Activated CD4-positive, CD25-positive, alpha-beta regulatory T cell treated with anti-CD3 and anti-CD28 coated beads, Interleukin-2, amount 50 U/mL, for 24 hours (primary cell): ENCODE data around the gene MYL12A.

ENCODE experiments used
- ATAC-seq, 2 donors: fragments of 150-1000 bp; cut with Tn5 transposase; one replicate each; pipeline ENCODE4 v1.10.0; 2021; ENCODE audit warnings: mild to moderate bottlenecking in 1 of 2, moderate library complexity in 1 of 2

Gene MYL12A

GRCh38 chr18:3225588-3225987, 22.0 kb upstream of the MYL12A start:
- no peak for ATAC-seq

GRCh38 chr18:3226048-3226447, 21.6 kb upstream of the MYL12A start:
- no peak for ATAC-seq

DNA sequence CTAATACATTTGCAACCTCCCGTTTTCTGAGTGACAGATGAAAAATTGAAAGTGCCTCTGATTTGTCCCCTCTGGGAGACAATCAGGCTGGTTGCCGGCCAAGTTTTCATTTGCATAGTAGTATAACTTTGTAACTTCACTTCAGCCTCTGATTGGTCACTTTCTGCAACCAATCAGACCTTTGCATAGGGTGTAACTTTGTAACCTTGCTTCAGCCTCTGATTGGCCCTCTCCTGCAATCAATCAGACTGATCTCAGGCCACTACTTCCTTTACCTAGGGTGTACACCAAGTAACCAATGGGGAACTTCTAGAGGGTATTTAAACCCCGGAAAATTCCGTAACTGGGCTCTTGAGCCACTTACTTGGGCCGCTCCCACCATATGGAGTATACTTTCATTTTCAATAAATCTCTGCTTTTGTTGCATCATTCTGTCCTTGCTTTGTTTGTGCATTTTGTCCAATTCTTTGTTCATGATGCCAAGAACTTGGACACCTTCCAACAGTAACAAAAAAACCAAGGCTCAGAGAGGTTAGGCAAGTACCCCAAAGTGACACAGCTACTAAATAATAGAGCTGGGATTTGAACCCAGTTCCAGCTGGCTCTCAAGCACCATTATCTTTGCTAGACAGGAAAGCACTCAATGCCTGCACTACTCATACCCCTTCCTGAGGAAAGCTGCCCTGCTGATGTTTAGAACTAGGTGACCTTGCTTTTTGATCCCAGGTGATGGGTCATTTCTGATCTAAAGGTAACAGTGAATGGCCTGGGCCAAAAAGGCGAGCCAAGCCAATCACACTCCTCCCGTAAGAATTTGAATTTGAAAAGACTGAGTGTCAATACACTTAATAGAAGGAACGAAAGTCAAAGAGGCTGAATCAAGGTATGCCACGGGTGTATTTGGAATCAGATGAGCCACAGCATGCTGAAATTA, 16.9 kb upstream of the MYL12A start:
- no peak for ATAC-seq

GRCh38 chr18:3233004-3233403, 14.6 kb upstream of the MYL12A start:
- no peak for ATAC-seq

GRCh38 chr18:3233433-3234168, 14.0 kb upstream of the MYL12A start:
- no peak for ATAC-seq

DNA sequence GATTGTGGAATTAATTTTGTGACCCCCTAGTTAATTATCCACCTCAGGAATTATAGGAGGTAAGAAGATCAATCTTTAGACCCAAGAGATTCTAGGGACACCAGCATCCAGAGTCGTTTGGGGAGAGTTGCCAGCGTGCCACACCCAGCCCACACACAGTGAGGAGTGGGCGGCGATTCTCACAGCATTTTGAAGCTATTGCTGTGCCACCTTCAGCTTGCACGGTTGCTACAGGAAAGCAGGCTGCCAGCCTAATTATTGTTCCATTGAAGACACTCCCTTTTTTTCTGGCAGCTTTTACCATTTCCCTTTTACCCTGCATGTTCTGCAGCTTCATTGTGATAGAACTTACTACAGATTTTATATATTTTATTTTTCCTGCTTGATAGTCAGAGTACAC, 13.1 kb upstream of the MYL12A start:
- ATAC-seq, result no peak

GRCh38 chr18:3235846-3236245, 11.8 kb upstream of the MYL12A start:
- no peak for ATAC-seq

DNA sequence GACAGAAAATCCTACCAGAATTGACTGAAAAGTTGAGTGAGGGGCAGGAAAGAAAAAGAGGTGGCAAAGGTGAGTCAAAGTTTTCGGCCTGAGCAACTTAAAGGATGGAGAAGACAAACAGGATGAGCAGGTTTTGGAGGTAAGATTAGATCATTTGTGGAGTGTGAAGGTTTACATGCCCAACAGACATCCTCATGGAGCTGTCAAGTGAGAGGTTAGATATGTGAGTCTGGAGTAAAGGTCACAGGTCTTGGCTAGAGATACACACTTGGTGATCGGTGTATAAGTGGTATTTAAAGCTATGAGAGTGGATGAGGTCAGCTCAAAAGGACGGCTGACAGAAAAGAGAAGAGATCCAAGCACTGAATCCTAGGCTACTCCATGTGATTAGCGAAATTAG, 11.1 kb upstream of the MYL12A start:
- ATAC-seq, result no peak

DNA sequence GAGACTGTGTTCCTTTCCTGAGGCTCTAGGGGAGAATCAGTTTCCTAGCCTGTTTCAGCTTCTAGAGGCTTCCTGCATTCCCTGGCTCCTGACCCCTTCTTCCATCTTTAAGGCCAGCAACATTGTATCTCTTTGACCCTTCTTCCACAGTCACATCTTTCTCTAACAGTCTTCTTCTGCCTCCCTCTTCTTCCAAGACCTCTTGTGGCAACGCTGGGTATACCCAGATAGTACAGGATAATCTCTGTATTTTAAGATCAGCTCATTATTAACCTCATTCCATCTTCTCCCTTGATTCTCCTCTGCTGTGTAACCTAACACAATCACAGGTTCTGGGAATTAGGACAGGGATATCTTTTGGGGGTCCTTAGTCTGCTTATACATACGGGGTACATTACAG, 8.9 kb upstream of the MYL12A start:
- no peak for ATAC-seq

DNA sequence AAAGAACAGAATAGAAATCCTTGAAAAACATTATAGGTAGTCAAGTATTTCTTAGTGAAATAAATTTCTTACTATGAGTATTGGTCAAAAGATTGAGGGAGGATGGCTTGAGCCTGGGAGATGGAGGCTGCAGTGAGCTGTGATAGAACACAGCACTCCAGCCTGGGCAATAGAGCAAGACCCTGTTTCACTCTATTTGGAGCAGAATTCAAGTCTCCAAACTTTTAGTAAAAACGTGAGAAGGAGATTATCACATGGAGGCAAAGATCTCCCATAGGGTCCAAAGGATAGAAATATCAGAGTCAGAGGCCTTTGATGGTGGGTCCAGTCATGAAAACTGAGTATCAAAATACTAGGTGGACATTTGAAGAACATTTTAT, 2.4 kb upstream of the MYL12A start:
- no peak for ATAC-seq

GRCh38 chr18:3245853-3246634, 1.6 kb upstream of the MYL12A start:
- peak; percentile 50 to 62 for ATAC-seq

- no peak for ATAC-seq
These were observed 864 bp upstream of the MYL12A start for GRCh38 chr18:3246635-3247239.

- ATAC-seq, result no peak
These were observed 559 bp downstream of the MYL12A start for GRCh38 chr18:3248062-3248657.

GRCh38 chr18:3248658-3249359, 1.2 kb downstream of the MYL12A start:
- ATAC-seq, result no peak

- ATAC-seq, result peak; percentile 10 to 14
These were observed 2.9 kb downstream of the MYL12A start for GRCh38 chr18:3250237-3251107.

DNA sequence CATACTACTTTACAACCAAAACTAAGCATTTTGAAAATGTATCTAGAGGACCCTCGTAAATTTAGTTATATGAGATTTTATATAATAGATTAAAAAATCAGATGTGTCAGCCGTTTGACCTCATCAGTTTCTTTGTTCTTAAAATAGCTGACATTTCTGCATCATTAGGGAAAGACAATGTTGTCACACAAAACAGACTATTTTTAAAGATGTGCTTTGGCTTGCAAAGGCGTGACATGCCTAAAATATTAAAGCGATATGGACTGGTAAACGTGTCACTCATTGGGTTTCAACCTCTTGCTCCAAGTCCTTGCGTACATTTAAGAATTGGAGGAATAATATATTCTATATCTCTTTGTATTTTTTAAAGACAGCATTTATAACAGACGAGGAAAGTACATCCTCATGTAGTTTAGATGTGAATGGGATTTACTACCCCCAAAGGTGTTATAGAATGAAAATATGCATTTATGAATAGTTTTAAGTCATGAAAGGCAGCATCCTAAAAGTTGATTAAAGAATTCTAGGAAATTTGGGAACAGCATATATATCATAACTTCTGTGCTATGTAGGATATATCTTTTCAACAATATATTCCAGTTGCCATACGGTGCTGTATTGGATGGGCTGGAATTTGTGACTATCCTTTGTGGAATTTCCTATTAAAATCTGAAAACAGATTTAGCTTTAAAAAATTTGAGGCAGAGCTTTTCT, 3.8 kb downstream of the MYL12A start:
- ATAC-seq, result no peak

DNA sequence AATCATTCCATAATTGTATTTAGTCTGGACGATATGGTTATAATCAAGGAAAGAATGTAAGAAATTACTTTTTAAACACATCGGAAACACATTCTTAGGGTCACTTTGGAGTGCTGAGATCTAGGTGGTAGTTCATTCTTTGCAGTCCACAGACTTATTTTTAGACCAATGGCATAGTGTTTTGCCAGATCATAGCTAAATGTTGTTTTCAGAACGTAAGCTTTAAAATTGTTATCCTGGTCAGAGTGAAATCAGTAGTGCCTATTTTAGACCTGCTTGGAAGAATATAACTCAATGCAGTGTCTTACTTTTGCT, 4.3 kb downstream of the MYL12A start:
- no peak for ATAC-seq

- ATAC-seq, result no peak
These were observed 5.2 kb downstream of the MYL12A start for GRCh38 chr18:3252843-3253242.

- no peak for ATAC-seq
These were observed 7.1 kb downstream of the MYL12A start for GRCh38 chr18:3254725-3255124.

GRCh38 chr18:3255611-3256165, 8.1 kb downstream of the MYL12A start:
- no peak for ATAC-seq
